ENCODE data around the gene PHF19. TPM values are rescaled to one million over a fixed set of nuclear protein-coding genes. Genes with fewer than 3 reads are reported as not detected.

Gene PHF19
- total RNA-seq, 1 donor from 2014 or later = 18.5 TPM

DNA sequence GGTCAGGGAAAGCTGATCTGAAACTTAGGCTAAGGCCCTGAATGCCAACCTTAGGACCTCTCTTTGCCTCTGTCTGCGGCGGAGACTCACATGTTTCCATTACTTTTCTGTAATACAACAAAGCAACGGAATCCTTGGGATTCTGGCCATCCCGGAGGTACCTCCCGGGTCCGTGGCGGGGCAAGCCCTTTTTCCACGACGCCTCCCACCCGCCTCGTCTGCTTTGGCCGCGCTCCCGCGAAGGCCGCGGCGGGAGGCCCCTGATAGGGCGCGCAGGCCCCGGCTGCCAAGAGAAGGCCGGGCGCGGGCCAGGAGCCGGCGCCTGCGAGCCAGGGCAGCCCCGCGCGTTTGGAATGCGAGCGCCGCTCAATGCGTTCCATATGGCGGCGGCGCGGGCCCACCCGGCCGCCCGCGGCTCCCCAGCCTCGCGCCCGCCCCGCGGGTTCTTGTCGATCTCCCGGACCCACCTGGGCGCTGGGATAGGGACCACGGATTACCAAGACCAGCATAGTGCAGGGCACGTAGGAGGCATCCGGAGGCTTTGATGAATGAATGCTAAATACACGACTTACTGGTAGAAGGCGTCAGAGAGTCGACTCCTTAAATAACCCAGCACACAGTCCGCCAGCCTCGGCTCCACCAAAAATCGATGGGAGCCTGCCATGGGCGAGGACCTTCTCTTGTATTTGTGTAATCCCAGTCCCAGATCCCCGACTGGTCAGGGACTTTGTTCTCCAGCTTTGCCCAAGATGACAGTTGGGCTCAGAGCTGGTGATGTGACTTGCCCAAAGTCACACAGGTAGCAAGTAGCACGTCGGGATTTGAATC lies 17.5 kb upstream of the PHF19 start:
- no peaks in the 10 kb centered on the region for H3K36me3 ChIP-seq (ENCODE audit: control insufficient read depth, insufficient read depth, low read length)
- H3K4me3 ChIP-seq (ENCODE audit: low read depth, low read length) = no peak overlapping the region
- TF ChIP-seq, protein P1, sequence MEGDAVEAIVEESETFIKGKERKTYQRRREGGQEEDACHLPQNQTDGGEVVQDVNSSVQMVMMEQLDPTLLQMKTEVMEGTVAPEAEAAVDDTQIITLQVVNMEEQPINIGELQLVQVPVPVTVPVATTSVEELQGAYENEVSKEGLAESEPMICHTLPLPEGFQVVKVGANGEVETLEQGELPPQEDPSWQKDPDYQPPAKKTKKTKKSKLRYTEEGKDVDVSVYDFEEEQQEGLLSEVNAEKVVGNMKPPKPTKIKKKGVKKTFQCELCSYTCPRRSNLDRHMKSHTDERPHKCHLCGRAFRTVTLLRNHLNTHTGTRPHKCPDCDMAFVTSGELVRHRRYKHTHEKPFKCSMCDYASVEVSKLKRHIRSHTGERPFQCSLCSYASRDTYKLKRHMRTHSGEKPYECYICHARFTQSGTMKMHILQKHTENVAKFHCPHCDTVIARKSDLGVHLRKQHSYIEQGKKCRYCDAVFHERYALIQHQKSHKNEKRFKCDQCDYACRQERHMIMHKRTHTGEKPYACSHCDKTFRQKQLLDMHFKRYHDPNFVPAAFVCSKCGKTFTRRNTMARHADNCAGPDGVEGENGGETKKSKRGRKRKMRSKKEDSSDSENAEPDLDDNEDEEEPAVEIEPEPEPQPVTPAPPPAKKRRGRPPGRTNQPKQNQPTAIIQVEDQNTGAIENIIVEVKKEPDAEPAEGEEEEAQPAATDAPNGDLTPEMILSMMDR (IDR thresholded peaks at IDR 0.05; ENCODE audit: insufficient read depth, low read length, poor library complexity, severe bottlenecking) = no peak
- peaks cover 2% of the 10 kb centered on the region for H3K27me3 ChIP-seq (ENCODE audit: control insufficient read depth, insufficient read depth, low read length)
- DNase-seq (ENCODE audit: low read depth) = no peak

DNA sequence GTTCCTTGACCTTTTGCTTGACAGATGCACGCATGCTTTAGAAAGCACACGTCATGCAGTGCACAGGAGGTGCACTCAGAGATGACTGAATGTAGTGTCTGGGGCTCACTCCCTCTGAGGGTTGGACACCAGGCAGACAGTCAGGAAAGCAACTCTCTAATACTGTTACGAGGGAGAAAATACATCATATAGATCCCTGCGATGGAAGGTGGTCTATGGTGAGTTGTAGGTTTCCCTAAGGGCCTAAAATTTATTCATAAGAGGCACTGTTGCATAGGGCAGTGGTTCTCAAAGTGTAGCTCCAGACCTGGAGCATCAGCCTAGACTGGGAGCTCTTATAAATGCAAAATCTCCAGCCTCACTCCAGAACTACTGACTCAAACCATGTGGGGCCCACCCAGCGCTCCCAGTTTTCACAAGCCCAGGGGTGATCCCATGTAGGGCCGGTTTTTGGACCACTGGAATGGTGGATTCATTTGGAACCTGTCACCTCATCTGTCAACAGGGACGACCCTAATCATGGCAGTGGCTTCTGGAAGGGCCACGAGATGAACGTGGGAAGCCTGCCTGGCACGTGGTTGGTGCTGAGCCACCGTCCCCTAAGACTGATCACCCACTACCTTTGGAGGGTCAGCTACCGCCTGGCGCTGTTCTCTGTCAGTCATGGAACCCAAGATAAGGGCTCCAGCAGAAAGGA lies 16.8 kb upstream of the PHF19 start:
- no peak for DNase-seq (ENCODE audit: low read depth)
- TF ChIP-seq, protein P1 (IDR thresholded peaks at IDR 0.05; ENCODE audit: insufficient read depth, low read length, poor library complexity, severe bottlenecking) = no peak
- Histone ChIP-seq H3K36me3 (ENCODE audit: control insufficient read depth, insufficient read depth, low read length) (no peaks in the 10 kb centered on the region), H3K4me3 (ENCODE audit: low read depth, low read length) (no peak overlapping the region), H3K27me3 (ENCODE audit: control insufficient read depth, insufficient read depth, low read length) (peaks cover 2% of the 10 kb centered on the region)

GRCh38 chr9:120892748-120893610 lies 16.0 kb upstream of the PHF19 start:
- Histone ChIP-seq H3K4me3 (ENCODE audit: low read depth, low read length) (no peak overlapping the region), H3K36me3 (ENCODE audit: control insufficient read depth, insufficient read depth, low read length) (no peaks in the 10 kb centered on the region), H3K27me3 (ENCODE audit: control insufficient read depth, insufficient read depth, low read length) (peaks cover 2% of the 10 kb centered on the region)
- DNase-seq (ENCODE audit: low read depth) = peak; percentile 86
- TF ChIP-seq, protein P1 (IDR thresholded peaks at IDR 0.05; ENCODE audit: insufficient read depth, low read length, poor library complexity, severe bottlenecking) = no peak

GRCh38 chr9:120891884-120892747 lies 15.1 kb upstream of the PHF19 start:
- TF ChIP-seq, protein P1 (IDR thresholded peaks at IDR 0.05; ENCODE audit: insufficient read depth, low read length, poor library complexity, severe bottlenecking) = no peak
- DNase-seq (ENCODE audit: low read depth) = no peak
- H3K36me3 ChIP-seq (ENCODE audit: control insufficient read depth, insufficient read depth, low read length) = no peaks in the 10 kb centered on the region
- peaks cover 2% of the 10 kb centered on the region for H3K27me3 ChIP-seq (ENCODE audit: control insufficient read depth, insufficient read depth, low read length)
- H3K4me3 ChIP-seq (ENCODE audit: low read depth, low read length) = no peak overlapping the region

GRCh38 chr9:120891245-120891883 lies 14.4 kb upstream of the PHF19 start:
- DNase-seq (ENCODE audit: low read depth) = no peak
- Histone ChIP-seq H3K4me3 (ENCODE audit: low read depth, low read length) (no peak overlapping the region), H3K27me3 (ENCODE audit: control insufficient read depth, insufficient read depth, low read length) (peaks cover 2% of the 10 kb centered on the region), H3K36me3 (ENCODE audit: control insufficient read depth, insufficient read depth, low read length) (no peaks in the 10 kb centered on the region)
- TF ChIP-seq, protein P1 (IDR thresholded peaks at IDR 0.05; ENCODE audit: insufficient read depth, low read length, poor library complexity, severe bottlenecking) = no peak

Measured in kidney epithelial cell (primary cell).